ENCODE results near the gene GGT6.
"Not testable (repeated sequence)": the region's sequence is repeated elsewhere in the genome, so short reads cannot be mapped to it uniquely, and the experiment has no call there.

GGT6 gene

DNA sequence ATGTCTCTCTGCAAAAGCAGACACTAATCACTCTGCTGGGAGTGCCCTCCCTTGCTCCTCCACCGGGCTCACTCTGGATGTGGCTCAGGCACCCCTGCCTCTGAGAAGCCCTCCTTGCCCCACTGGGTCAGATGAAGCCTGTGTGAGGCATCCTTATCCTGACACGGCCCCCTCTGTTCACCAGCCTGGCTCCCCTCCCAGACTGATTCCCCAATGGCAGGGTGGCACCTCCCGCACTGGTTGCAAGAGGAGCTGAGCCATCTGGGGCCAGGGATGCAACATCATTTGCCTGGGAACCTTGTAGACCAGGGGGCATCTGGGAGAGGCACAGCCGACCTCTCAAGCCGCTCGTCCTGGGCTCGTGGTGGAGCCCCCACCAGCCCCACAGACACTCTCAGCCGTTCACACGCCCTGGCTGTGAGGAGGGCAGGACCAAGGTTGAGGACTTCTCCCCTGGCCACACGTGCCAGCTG is 30.6 kb upstream of the GGT6 start:
- TF ChIP-seq CTCF (conservative IDR thresholded peaks at IDR 0.05; ENCODE audit: low read length) = no peak
- no peak for DNase-seq (ENCODE audit: low read depth)

DNA sequence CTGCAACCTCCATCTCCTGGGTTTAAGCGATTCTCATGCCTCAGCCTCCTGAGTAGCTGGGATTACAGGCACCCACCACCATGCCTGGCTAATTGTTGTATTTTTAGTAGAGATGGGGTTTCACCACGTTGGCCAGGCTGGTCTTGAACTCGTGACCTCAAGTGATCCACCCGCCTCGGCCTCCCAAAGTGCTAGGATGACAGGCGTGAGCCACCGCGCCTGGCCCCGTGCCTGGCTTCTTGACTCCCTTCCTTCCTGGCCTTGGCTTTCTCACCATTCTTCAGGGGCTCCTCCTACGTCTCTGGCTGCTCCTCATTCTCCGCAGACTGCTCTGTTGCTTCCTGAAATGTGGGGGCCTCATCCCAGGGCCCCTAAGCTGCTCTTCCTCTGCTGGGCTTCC is 29.7 kb upstream of the GGT6 start:
- H3K4me3 ChIP-seq (ENCODE audit: low read length); DNase-seq (ENCODE audit: low read depth): not testable (repeated sequence)

More for the DNA sequence above, 30.6 kb upstream of the GGT6 start:
- no peak overlapping the region for H3K4me3 ChIP-seq (ENCODE audit: low read length)

GRCh38 chr17:4588898-4589625 is 28.7 kb upstream of the GGT6 start:
- no peak overlapping the region for H3K4me3 ChIP-seq (ENCODE audit: low read length)
- no peak for TF ChIP-seq CTCF (conservative IDR thresholded peaks at IDR 0.05; ENCODE audit: low read length)
- DNase-seq (ENCODE audit: low read depth) = no peak

- no peak for TF ChIP-seq CTCF (conservative IDR thresholded peaks at IDR 0.05; ENCODE audit: low read length)
- no peak overlapping the region for H3K4me3 ChIP-seq (ENCODE audit: low read length)
- no peak for DNase-seq (ENCODE audit: low read depth)
Observed at GRCh38 chr17:4588391-4588790, 28.0 kb upstream of the GGT6 start.

- TF ChIP-seq CTCF (conservative IDR thresholded peaks at IDR 0.05; ENCODE audit: low read length) = no peak
- no peak for DNase-seq (ENCODE audit: low read depth)
Observed at GRCh38 chr17:4587803-4588202, 27.4 kb upstream of the GGT6 start.

GRCh38 chr17:4587195-4587594 is 26.8 kb upstream of the GGT6 start:
- no peak for TF ChIP-seq CTCF (conservative IDR thresholded peaks at IDR 0.05; ENCODE audit: low read length)
- no peak overlapping the region for H3K4me3 ChIP-seq (ENCODE audit: low read length)
- no peak for DNase-seq (ENCODE audit: low read depth)

More at GRCh38 chr17:4587803-4588202, 27.4 kb upstream of the GGT6 start:
- no peak overlapping the region for H3K4me3 ChIP-seq (ENCODE audit: low read length)

DNA sequence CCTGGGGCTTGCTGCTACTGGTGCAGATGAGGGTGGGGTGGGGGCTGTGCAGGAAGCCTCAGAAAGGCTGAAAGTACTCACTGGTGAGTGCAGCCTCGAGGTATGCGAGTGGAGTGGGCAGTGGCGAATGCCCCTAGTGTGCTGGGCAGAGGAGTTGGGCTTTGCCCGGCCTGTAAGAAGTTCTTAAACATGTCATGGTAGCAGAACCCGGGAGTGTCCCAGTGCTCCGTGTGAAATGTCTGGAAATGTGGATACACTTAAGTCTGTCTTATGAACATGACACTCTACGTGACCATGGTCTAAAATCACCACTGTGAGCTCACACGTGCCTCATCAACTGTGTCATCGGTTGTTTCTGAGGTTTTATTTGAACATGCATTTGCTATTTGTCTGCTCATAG is 25.7 kb upstream of the GGT6 start:
- DNase-seq (ENCODE audit: low read depth) = no peak
- no peak for TF ChIP-seq CTCF (conservative IDR thresholded peaks at IDR 0.05; ENCODE audit: low read length)
- H3K4me3 ChIP-seq (ENCODE audit: low read length) = no peak overlapping the region
